H9 (cell line): ENCODE results near the gene ZNF654. TPM values are rescaled to one million over a fixed set of nuclear protein-coding genes. Genes with fewer than 3 reads are reported as not detected.

Experiments used
- DNase-seq: peaks from one replicate; pipeline ENCODE4 v3.0.0-alpha.2; 2017
- H2AFZ ChIP-seq: one replicate; pipeline ENCODE4 v1.6.1; 2013; ENCODE audit warnings: mild to moderate bottlenecking, low read length, control low read depth, moderate library complexity
- H2AK5ac ChIP-seq: 2 replicates; pipeline ENCODE4 v1.6.1; 2013; ENCODE audit warnings: low read length, control low read depth, mixed read lengths; ENCODE audit not compliant: insufficient read length
- H2BK120ac ChIP-seq: one replicate; pipeline ENCODE4 v1.6.1; 2013; ENCODE audit warnings: low read depth, mild to moderate bottlenecking, low read length, control low read depth, inconsistent platforms; ENCODE audit not compliant: poor library complexity, severe bottlenecking
- H2BK12ac ChIP-seq: 2 replicates; pipeline ENCODE4 v1.6.1; 2013; ENCODE audit warnings: low read length, control low read depth, mixed read lengths, low read depth; ENCODE audit not compliant: insufficient read length
- H2BK15ac ChIP-seq: 2 replicates; pipeline ENCODE4 v1.6.1; 2013; ENCODE audit warnings: low read depth, low read length, control low read depth
- H2BK20ac ChIP-seq: one replicate; pipeline ENCODE4 v1.6.1; 2013; ENCODE audit warnings: low read depth, mild to moderate bottlenecking, low read length, control low read depth, inconsistent platforms; ENCODE audit not compliant: poor library complexity, severe bottlenecking
- H2BK5ac ChIP-seq: 2 replicates; pipeline ENCODE4 v1.6.1; 2013; ENCODE audit warnings: low read length, control low read depth, mixed read lengths; ENCODE audit not compliant: insufficient read length
- H3K14ac ChIP-seq: 2 replicates; pipeline ENCODE4 v1.6.1; 2013; ENCODE audit warnings: low read length, control low read depth; ENCODE audit not compliant: insufficient read depth
- H3K18ac ChIP-seq: 2 replicates; pipeline ENCODE4 v1.6.1; 2013; ENCODE audit warnings: low read depth, mild to moderate bottlenecking, mixed read lengths, low read length, control low read depth; ENCODE audit not compliant: insufficient read length
- H3K23ac ChIP-seq: 2 replicates; pipeline ENCODE4 v1.6.1; 2013; ENCODE audit warnings: low read length, control low read depth, mixed read lengths, low read depth; ENCODE audit not compliant: insufficient read length
- H3K23me2 ChIP-seq: 2 replicates; pipeline ENCODE4 v1.6.1; 2013; ENCODE audit warnings: low read depth, mild to moderate bottlenecking, mixed read lengths, low read length, control low read depth; ENCODE audit not compliant: insufficient read length, poor library complexity, severe bottlenecking
- H3K27ac ChIP-seq: 2 replicates; pipeline ENCODE4 v1.5.1; 2013; ENCODE audit warnings: low read length, control low read depth, mixed read lengths, low read depth; ENCODE audit not compliant: insufficient read length
- H3K27me3 ChIP-seq: 2 replicates; pipeline ENCODE4 v1.6.1; 2013; ENCODE audit warnings: low read length, control low read depth, inconsistent platforms; ENCODE audit not compliant: insufficient read depth
- H3K4ac ChIP-seq: 2 replicates; pipeline ENCODE4 v1.6.1; 2013; ENCODE audit warnings: low read depth, mild to moderate bottlenecking, control low read depth, inconsistent platforms, low read length, moderate library complexity
- H3K4me1 ChIP-seq: 2 replicates; pipeline ENCODE4 v1.6.1; 2013; ENCODE audit warnings: low read length, control low read depth, inconsistent platforms; ENCODE audit not compliant: insufficient read depth
- H3K4me2 ChIP-seq: 2 replicates; pipeline ENCODE4 v1.6.1; 2013; ENCODE audit warnings: low read length, control low read depth, mixed read lengths; ENCODE audit not compliant: insufficient read length, insufficient read depth
- H3K56ac ChIP-seq: 2 replicates; pipeline ENCODE4 v1.6.1; 2013; ENCODE audit warnings: low read depth, mild to moderate bottlenecking, mixed read lengths, low read length, control low read depth; ENCODE audit not compliant: insufficient read length
- H3K79me1 ChIP-seq: 2 replicates; pipeline ENCODE4 v1.6.1; 2013; ENCODE audit warnings: low read depth, mild to moderate bottlenecking, moderate library complexity, low read length, control low read depth, inconsistent platforms; ENCODE audit not compliant: insufficient read depth, poor library complexity, severe bottlenecking
- H3K79me2 ChIP-seq: 2 replicates; pipeline ENCODE4 v1.6.1; 2013; ENCODE audit warnings: low read length, control low read depth, inconsistent platforms; ENCODE audit not compliant: insufficient read depth
- H3K9ac ChIP-seq: 2 replicates; pipeline ENCODE4 v1.6.1; 2013; ENCODE audit warnings: low read length, control low read depth, mixed read lengths; ENCODE audit not compliant: insufficient read length; ENCODE audit errors: extremely low read depth
- H3K9me3 ChIP-seq: one replicate; pipeline ENCODE4 v1.6.1; 2013; ENCODE audit warnings: low read depth, low read length, inconsistent platforms; ENCODE audit not compliant: control insufficient read depth
- H3T11ph ChIP-seq: one replicate; pipeline ENCODE4 v1.6.1; 2013; ENCODE audit warnings: mild to moderate bottlenecking, low read length, control low read depth, inconsistent platforms
- H4K20me1 ChIP-seq: one replicate; pipeline ENCODE4 v1.6.1; 2013; ENCODE audit not compliant: control insufficient read depth, insufficient read length, insufficient read depth
- H4K5ac ChIP-seq: 2 replicates; pipeline ENCODE4 v1.6.1; 2013; ENCODE audit warnings: low read depth, mild to moderate bottlenecking, mixed read lengths, low read length, control low read depth; ENCODE audit not compliant: insufficient read length
- H4K8ac ChIP-seq: replicated peaks from 2 replicates; pipeline ENCODE4 v1.6.1; 2013; ENCODE audit warnings: low read length, control low read depth, mixed read lengths, low read depth; ENCODE audit not compliant: insufficient read length
- H4K91ac ChIP-seq: 2 replicates; pipeline ENCODE4 v1.6.1; 2013; ENCODE audit warnings: low read depth, mild to moderate bottlenecking, moderate library complexity, mixed read lengths, low read length, control low read depth; ENCODE audit not compliant: insufficient read length
- H3K27ac Mint-ChIP-seq, 3 experiments: 2 replicates in 2 of 3; 3 replicates in 1 of 3; pipeline ENCODE4 v1.8.0; 2020 to 2021; ENCODE audit warnings: mixed read lengths in 3 of 3, mild to moderate bottlenecking in 1 of 3, moderate library complexity in 1 of 3
- H3K27me3 Mint-ChIP-seq: 2 replicates; pipeline ENCODE4 v1.8.0; 2021; ENCODE audit warnings: low read depth, mild to moderate bottlenecking, moderate library complexity, mixed read lengths
- H3K36me3 Mint-ChIP-seq, 3 experiments: 2 replicates in 2 of 3; 3 replicates in 1 of 3; pipeline ENCODE4 v1.8.0; 2020 to 2021; ENCODE audit warnings: low read depth in 3 of 3, mixed read lengths in 3 of 3; ENCODE audit not compliant: insufficient read depth in 1 of 3
- H3K4me1 Mint-ChIP-seq, 2 experiments: 2 replicates each; pipeline ENCODE4 v1.8.0; 2020; ENCODE audit warnings: mixed read lengths in 2 of 2
- H3K4me3 Mint-ChIP-seq, 2 experiments: 2 replicates in 1 of 2; 3 replicates in 1 of 2; pipeline ENCODE4 v1.8.0; 2020 to 2021; ENCODE audit warnings: mild to moderate bottlenecking in 2 of 2, mixed read lengths in 2 of 2, moderate library complexity in 1 of 2
- H3K9me3 Mint-ChIP-seq, 2 experiments: 2 replicates in 1 of 2; 3 replicates in 1 of 2; pipeline ENCODE4 v1.8.0; 2020; ENCODE audit warnings: mild to moderate bottlenecking in 2 of 2, mixed read lengths in 2 of 2, moderate library complexity in 1 of 2
- CTCF ChIP-seq: fragments of 200-600 bp; sonication (generic); conservative IDR thresholded peaks from 3 replicates; pipeline ENCODE4 v1.8.0; 2021; ENCODE audit warnings: antibody characterized with exemption, mild to moderate bottlenecking
- WGBS: extraction: QIAGEN DNeasy Blood & Tissue Kit; methylation state at CpG from one replicate; pipeline ENCODE4 v1.1.7; 2013; ENCODE audit warnings: missing lambda C conversion rate, low lambda C conversion rate, mixed read lengths; ENCODE audit not compliant: insufficient read length; ENCODE audit errors: extremely low coverage; 5-methylcytosine and 5-hydroxymethylcytosine counted together
- total RNA-seq: library from RNA; stranded (reverse); gene quantifications from 2 replicates; pipeline ENCODE4 v1.2.1, GENCODE V29; 2021

ZNF654 gene
- total RNA-seq, 1 experiment from 2014 or later = 8.7 TPM

- Histone ChIP-seq H3K23ac (no peak overlapping the region), H3K79me2 (no peaks in the 10 kb centered on the region), H3K79me1 (no peaks in the 10 kb centered on the region), H3K9me3 (no peaks in the 10 kb centered on the region), H2BK20ac (no peak overlapping the region), H3K27me3 (no peaks in the 10 kb centered on the region), H3K56ac (no peak overlapping the region), H3K4me1 (no peaks in the 10 kb centered on the region), H2BK120ac (no peak overlapping the region), H3K4me2 (no peak overlapping the region), H3T11ph (no peak overlapping the region), H3K23me2 (no peaks in the 10 kb centered on the region), H2BK12ac (no peak overlapping the region), H4K8ac (no peak overlapping the region), H2AFZ (no peak overlapping the region), H3K27ac (no peak overlapping the region), H4K20me1 (no peaks in the 10 kb centered on the region), H3K9ac (no peak overlapping the region), H3K18ac (no peak overlapping the region), H2BK5ac (no peak overlapping the region), H4K5ac (no peak overlapping the region), H3K14ac (no peak overlapping the region), H2BK15ac (no peak overlapping the region), H3K4ac (no peak overlapping the region), H2AK5ac (no peak overlapping the region), H4K91ac (no peak overlapping the region)
- Mint-ChIP-seq H3K27me3 (no peaks in the 10 kb centered on the region), H3K36me3 (peaks cover 12 to 25% (median 16%) of the 10 kb centered on the region in 3 experiments; a peak in 6 of 7 replicates), H3K4me3 (no peak overlapping the region), H3K4me1 (peaks cover 0 to 8% of the 10 kb centered on the region in 2 experiments; a peak in 2 of 4 replicates), H3K9me3 (peaks cover 4 to 9% of the 10 kb centered on the region in 2 experiments), H3K27ac (no peak overlapping the region)
- DNase-seq = no peak
- WGBS = no CpG with 5 or more reads among the region's 2 CpGs
- no peak for TF ChIP-seq CTCF
Measured at GRCh38 chr3:88084097-88084501, 25.0 kb downstream of the ZNF654 start.
